ENCODE data around the gene RPRD1B.
"Not testable (repeated sequence)": the region's sequence is repeated elsewhere in the genome, so short reads cannot be mapped to it uniquely, and the experiment has no call there.

The RPRD1B gene

DNA sequence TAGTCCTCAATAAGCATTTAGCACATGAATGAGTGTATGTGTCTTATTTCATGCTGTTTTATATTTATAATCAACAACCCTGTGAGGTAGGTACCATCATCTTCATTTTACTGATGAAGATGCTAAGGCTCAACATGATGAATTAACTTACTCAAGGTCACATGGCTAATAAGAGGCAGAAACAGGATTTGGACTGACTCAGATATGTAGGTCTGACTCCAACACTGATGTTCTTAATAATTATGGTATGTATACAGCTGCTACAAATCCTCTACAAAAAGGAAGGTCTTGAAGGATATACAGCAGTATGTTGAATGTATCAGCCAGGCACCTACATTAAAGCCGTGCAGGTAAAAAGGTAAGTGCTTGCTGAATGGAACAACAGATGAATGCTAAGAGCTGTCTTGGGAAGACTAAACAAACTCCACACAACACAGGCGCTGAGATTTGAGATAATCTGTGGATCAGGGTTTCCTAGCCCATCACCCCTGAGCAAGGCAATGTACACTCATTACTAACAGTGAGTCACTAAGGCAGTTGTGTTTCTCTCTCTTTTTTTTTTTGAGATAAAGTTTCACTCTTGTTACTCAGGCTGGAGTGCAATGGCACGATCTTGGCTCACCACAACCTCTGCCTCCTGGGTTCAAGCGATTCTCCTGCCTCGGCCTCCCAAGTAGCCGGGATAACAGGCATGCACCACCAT, 32.2 kb upstream of the RPRD1B start:
- DNase-seq = no peak

DNA sequence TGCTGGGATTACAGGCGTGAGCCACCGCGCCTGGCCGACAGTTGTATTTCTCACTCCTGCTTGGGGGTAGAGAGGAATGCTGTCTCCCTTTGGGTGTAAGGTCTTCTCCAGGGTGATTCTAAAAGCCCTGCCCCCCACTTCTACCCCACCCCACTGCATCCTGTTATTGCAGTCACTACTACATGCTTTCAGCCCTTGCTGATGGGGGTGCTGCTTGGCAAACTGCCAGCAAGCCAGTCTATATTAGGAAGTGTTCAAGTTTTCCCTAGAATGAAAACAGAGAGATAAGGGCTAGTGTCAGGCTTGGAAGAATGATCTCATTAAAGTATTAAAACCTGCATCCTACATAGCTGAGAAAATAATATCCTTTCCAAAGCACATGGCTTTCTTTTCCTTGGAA, 31.6 kb upstream of the RPRD1B start:
- DNase-seq = no peak

- no peak for DNase-seq
These were observed 31.1 kb upstream of the RPRD1B start for GRCh38 chr20:38002422-38002821.

DNA sequence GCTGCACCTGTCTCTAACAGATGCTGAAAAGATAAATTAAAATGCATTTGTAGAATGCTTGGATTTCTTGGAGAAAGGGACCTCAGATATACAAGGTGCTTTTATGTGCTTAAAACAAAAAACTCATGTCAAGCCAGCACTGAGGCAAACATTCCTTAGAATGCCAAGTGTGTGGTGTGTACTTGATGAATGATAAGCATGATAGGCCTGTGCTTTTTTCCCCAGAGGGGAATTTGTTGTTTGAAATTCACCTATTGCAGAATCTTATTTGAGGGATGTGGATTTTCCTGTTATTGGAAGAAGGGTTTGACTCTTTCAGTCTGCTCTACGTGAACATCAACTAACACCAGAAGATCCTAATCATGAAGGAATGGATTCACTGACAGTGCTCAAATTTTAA, 29.1 kb upstream of the RPRD1B start:
- DNase-seq = no peak

DNA sequence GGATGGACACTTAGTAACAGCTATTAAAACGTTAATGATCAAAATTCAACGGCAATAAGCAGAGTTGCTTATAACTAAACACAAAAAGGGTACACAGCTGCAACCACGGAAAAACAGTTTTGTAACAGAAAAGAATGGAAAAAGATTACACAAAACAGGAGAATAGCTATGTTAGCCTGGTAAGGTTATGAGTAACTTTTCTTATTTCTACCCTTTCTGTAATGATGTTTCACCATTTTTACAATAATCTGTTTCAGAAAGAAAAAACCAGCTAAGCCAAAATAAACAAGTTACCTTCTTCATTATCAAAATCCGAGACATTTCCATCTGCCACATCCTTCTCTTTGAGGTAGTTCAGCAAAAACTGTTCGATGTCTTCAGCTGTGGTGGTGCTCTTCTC, 27.6 kb upstream of the RPRD1B start:
- no peak for DNase-seq

GRCh38 chr20:38007526-38007925, 26.0 kb upstream of the RPRD1B start:
- peak; percentile 65 for DNase-seq

DNA sequence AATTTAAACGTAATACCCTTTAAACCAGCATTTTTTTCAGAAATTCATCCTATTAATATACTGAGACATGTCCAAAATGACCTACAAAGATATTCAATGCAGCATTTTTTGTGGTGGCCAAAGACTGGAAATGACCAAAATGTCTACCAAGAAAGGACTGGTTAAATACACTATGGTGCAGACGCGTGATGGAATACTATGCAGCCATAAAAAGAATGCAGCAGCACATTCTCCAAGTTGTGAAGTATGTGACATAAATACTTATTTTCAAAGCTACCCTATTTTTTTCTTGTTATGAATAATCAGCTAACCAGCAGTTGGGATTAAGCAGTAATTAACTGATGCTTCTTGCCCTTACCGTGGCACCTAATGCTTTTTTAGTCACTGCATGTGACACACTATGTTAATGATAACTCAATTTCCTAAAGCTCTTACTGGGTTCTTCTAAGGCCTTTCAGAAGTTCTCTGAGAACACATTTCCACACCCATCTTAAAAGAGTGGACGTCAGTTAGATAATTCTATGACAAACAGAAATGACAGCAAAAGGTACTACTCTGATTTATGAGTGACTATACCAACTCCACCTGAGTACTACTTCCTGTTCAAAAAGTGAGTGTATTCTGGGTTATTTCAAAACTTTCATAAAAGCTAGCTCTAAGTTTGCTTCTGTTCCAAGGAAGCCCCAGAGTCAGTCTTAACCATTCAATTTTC, 25.2 kb upstream of the RPRD1B start:
- DNase-seq = no peak

- DNase-seq = not testable (repeated sequence)
These were observed 24.1 kb upstream of the RPRD1B start for GRCh38 chr20:38009416-38009815.

DNA sequence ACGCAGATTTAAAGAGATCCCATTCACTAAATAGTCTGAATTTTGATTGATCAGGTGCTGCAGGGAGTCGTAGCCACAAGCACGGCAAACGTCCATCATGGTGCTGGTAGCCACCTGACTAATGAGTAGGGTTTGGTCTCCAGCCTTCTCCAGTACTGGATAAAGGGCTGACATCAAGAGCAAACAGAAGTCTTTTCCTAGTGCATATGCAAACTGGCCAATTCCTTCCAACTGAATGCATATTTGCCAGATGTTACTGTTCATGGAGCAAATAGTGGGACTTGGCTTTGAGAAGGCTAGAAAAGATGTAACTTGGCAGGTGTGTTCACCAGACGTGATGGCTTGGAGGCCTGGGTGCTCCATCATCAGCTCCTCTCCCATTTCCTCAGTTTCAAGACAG, 21.9 kb upstream of the RPRD1B start:
- DNase-seq = peak; percentile 22

GRCh38 chr20:38012332-38012731, 21.2 kb upstream of the RPRD1B start:
- DNase-seq = no peak

- no peak for DNase-seq
These were observed 19.7 kb upstream of the RPRD1B start for GRCh38 chr20:38013887-38014286.

GRCh38 chr20:38017959-38018358, 15.6 kb upstream of the RPRD1B start:
- no peak for DNase-seq

DNA sequence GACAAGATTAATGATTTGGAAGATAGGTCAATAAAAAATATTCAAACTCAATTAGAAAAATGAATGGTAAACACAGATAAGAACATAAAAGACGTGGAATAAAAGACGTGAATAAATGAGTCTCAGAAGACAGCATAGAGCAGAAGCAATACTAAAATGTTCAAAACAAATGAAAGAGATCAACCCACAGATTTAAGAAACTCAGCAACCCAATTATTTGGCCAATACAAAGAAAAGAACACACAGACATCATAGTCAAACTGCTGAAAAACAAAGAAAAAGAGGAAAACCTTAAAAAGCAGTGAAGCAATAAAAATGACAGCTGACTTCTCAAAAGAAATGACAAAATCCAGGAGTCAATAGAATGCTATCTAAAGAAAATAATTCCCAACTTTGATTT, 15.2 kb upstream of the RPRD1B start:
- no peak for DNase-seq

DNA sequence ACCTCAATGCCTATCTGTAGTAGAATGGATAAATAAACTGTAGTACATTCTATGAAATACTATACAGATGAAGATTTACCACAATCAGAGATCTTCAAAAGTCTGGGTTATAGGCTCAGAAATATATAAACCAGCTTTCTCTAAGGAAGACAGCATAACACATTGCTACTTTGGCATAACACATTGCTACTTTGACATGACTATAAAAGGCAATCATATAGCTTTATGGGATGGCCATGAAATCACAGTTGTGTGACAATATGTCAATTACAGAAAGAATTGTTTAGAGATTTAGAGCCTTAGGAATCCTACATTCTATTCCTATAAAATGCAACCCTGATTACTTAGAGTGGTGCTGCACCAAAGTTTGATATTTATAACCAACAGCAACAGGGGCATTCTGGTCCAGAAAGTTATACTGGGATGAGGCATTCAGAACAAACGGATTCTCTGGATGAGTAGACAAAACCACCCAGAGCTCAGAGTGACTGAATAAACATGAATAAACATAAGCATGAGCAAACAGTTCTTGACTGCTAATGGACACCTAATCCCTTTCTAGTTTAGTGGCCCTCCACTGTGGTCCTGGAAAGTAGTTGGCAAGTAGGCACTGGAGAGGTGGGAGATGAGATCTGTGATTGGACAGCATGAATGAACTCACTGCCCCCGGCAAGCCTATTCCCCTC, 12.3 kb upstream of the RPRD1B start:
- DNase-seq = no peak

- DNase-seq = no peak
These were observed 10.2 kb upstream of the RPRD1B start for GRCh38 chr20:38023181-38024001.

- no peak for DNase-seq
These were observed 9.1 kb upstream of the RPRD1B start for GRCh38 chr20:38024496-38024895.

GRCh38 chr20:38029453-38029852, 4.1 kb upstream of the RPRD1B start:
- no peak for DNase-seq

DNA sequence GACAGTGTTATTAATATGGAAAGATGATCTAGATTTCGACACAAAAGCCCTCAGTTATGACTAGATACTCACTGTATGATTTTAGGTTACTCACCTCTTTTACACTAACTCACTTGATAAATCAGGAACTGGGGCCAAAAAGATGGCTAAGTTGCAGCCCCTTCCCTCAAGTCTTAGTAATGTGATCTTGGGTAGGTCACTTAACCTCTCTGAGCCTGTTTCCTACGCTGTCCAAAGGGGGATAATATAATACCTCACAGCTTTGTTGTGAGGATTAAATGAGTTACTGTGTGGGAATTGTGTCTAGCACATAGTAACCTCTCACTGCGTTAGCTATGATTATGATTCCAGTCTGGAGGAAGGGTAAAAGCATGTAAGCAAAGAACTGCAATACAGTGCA, 1.6 kb upstream of the RPRD1B start:
- DNase-seq = no peak

DNA sequence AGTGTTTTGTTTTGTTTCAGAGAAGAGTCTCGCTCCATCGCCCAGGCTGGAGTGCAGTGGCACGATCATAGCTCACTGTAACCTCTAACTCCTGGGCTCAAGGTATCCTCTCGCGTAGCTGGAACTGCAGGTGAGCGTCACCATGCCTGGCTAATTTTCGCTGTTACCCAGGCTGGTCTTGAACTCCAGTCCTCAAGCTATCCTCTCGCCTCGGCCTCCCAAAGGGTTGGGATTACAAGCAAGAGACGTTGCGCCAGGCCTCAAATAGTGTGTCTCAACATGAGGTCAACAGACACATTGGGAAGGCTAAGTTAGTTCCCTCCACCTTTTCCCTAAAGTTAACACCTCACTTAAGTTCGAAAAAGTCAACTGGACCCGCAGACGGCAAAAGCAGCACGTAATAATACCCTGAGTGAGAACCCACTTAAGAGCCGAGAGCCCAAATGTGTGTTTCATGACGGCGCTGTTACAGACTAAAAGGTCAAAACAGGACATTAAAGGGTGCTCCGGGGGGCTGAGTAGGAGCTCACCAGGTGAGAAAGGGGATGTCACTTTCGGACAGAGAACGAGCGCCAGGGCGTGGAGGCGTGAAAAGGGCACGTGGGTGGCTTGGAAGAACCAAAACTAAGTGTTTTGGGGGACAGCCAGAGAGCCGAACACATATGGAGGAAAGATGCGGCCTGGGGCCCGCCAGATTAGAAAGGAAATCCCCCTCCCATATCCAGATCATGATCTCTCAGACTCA, 789 bp upstream of the RPRD1B start:
- no peak for DNase-seq

DNA sequence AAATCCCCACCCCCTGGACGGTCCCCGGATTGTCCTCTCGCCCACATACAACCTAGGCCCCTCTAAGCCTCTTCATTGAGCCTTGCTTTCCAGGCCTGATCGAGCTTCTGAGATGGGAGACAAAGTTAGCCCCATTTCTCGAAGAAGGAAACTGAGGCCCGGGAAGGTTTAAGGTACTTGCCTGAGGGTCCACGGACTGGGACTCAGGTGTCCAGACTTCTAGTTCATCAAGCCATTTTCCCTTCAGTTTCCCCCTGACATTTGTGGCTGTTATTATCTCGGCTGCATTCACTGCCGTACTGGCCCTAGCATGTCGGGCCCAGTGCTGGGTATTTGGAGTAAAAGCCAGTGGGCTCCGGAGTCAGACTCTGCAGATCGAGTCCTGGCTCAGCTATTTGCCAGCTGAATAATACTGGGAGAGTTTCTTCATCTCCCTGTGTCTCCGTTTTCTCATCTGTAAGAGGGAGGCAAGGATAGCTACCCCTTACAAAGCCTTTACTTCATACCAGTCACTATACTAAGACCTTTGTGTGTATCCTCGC, 633 bp downstream of the RPRD1B start:
- no peak for DNase-seq

DNA sequence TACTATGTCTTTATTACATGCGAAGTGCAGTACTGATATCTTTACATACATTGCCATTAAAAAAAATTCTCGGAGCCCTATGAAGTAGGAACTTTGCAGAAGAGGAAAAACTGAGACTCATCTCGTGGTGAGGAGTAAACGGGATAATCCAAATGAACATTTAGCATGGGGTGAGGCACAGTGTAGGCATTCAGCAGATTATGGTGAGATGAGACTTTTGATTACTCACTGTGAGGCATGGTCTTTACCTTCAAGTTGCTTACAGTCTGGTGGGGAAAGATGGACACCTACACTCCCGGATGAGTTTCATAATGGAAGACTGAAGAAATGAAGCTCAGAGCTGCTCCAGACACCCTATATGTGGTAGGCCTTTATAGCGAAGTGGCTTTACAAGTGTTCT, 1.4 kb downstream of the RPRD1B start:
- no peak for DNase-seq

DNA sequence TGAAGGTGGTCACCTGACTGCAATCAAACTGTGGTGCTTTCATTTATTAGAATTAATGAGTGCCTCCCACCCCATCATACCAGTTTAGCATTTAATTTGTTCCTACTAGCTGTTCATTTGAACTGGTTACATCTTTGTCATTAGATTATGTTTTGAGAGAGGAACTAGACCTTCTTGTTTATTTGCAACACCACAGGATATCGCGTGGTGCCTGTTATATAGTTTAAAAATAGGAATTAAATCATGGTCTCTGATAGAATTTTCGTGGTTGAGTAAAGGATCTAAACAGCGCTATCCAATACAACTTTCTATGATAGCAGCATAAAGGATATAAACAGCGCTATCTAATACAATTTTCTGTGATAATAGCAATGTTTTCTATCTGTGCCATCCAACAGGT, 2.8 kb downstream of the RPRD1B start:
- DNase-seq = no peak

All from NCI-H1694 treated with DMSO at 0.1 percent for 48 hours (cell line).